IPS DF 4.7 (cell line): ENCODE measurements around the gene THUMPD3.

Experiments
- DNase-seq: peaks from one replicate; pipeline ENCODE4 v3.0.0-alpha.2; 2013; ENCODE audit warnings: low spot score; ENCODE audit errors: extremely low read depth

Gene THUMPD3

DNA sequence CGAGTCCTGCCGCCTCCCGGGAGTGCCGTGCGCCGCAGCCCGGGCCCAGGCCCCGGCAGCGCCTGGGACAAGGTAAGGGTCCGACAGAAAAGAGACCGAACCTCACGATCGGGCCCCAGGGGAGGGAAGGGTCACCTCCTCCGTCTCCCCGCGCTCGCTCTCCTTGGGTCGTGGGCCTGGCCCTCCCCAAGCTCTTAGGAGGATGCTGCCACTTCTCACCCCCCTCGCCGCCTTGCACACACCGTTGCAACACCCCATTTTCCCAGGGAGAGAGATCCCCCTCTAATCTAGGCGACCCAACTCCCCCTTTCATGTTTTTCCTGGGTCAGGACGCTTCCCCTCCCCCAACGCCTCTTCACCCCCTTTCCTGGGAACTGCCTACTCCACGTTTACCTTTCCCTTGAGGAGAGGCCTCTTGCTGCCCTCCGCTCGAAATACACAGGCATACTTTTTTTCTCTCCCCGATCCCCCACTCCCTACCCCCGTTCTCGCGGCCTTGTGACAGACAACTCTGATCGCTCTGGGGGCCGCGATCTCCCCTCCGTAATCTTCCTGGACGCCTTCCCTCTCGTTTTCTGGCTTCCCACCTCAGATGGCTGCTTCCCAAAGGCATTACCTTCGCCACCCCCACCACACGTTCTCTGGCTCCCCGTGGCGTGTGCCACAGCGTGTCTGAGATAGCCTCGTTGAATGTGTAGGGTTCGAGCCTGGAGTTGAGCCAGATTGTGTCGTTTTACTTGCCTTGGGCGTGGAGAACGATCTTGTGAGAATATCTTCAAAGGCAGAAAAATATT, 35.2 kb downstream of the THUMPD3 start:
- no peak for DNase-seq

DNA sequence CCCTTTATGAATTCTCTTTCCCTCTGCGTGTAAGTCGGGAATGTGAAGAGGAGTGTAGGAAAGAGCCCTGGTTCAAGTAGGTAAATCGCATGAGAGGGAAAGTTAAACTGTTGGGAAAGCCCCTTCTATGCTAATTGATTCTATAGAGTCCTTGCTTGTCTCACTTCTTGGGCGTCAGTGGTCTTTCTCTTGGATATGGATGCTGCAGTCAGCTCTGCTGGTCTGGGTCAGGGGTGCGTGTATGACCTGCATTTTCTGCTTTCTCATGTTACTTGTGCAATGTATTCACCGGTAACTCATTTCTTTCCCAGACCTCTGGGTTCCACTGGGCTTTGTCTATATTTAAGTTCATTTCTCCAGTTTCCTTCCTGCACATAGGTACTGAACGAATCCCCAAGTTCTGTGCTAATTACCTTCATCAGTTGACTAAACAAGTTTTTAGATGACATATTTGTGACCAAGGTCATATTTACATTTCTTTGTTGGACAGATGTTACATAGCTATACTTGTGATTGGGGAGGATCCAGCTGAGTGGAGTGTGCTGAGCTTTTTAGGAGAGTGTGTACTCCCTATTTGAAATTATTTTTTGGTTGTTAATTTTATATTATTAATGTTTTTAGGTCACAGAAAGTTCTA, 36.0 kb downstream of the THUMPD3 start:
- no peak for DNase-seq

DNA sequence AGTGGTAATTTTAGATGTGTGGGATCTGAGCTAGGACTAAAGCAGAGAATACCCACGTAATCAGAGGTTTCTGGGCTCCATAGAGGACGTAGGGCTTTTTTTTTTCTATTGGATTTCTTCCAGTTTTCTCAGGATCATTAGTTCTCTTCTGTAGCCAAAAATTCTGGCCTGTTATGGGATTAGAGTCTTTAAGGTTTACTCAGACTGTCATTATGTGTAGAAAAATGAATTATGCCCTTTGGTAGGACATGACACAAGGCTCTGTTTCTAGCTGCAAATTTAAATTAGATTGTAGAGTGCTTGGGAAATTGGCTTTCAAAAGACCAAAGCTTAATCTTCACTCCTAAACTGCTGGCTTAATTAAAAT, 36.5 kb downstream of the THUMPD3 start:
- DNase-seq = no peak

DNA sequence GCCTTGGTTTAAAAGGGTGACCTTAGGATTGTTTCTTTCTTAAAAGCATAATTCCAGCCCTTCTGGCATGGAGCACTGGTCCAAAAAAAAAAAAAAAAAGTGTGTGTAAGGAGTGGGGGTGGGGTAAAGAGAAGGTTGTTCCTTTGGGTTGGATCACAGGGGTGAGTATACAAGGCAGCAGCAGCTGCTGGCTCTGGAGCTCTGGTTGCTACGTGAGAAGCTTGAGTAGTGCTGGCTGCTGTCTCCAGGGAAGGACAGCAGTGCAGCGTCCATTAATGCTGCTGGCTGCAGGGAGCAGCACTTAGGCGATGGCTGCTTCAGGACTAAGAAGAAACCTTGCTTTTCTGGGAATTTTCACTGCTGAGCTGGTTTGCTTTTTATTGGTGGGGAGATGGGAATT, 36.9 kb downstream of the THUMPD3 start:
- no peak for DNase-seq

DNA sequence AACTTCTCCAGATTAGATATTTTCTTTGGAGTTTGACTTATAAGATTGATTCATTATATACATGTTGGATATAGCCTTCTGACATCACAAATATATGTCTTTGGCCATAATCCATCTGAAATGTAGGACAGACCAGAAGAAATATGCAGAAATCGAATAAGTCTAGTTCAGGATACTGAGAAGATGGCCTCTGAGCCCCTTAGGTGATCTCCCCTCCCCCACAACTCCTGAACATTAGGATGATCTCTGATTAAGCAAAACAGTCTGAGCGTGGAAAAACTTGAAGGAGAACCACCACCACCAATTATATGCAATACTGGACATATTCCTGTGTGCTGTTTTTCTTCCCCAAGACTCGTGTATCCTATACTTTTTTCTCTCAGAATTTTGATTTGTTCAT, 37.8 kb downstream of the THUMPD3 start:
- no peak for DNase-seq

DNA sequence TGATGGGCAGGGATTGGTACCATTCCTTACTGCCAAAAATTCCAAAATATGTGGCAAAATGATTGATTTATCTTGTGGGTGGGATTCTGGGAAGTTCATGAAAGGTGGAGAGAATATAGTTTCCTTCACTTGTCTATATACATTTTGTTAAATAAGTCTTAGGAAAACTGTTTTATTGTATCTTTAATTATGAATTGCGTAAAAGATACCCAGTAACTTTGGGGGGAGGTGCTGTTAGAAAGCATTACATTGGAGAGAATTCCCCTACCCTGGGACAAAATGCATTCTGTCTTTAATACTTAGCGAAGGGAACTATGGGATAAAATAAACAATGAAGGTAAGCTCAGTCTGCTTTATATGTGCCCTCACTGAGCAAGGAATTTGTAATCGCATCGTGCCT, 39.1 kb downstream of the THUMPD3 start:
- DNase-seq = no peak

DNA sequence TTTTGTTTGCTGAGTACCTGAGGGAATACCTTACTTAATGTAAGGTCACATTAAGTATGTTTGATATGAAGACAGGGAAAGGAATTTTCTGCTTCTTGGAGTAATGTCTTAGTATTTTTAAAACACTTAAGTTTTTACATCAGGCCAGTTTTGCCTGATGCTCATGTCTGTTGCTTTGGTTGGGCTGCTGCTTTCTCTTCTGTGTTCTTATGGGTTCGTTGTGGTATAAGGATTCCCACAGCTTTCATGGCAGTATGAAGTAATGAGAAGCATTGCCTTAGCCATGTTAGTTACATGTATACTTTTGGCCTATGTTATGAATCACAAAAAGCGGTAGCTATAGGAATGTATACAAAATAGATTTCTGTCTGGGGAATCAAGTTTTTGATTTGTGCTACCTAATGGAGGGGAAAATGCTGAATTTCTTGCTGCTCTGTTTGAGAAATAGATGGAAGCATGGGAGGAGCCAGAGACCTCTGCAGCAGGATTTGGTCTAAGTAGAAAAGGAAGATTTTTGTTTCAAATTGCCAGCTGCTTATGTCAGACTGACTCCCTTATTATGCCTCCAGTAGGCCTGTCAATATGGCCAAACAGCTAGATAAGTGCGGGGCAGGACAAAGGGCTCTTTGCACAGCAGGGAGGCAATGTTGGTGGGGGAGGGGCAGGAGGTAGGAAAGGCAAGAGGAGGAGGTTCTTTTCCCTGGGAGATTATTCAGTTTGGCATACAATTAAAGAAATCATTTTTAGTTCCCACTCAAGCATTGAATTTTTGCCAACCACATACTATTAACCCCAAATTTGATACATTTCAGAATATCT, 39.8 kb downstream of the THUMPD3 start:
- no peak for DNase-seq

DNA sequence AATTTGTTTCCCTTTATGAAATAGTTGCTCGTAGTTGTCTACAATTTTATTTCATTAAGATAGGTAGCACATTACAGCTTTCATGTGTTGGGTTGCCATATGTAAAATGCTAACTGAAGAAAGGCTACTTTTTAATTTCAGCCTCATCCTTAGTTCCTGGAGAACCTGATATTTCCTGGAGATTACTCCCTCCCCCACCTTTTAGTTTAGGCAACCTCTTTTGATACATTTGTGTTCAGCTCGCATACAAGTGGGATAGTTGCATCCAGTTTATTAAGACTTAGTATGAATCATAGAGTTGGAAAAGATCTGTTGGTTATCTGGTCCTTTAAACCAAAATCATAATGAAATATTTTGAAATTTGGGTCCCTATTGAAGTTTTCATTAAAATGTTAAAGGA, 40.6 kb downstream of the THUMPD3 start:
- no peak for DNase-seq

DNA sequence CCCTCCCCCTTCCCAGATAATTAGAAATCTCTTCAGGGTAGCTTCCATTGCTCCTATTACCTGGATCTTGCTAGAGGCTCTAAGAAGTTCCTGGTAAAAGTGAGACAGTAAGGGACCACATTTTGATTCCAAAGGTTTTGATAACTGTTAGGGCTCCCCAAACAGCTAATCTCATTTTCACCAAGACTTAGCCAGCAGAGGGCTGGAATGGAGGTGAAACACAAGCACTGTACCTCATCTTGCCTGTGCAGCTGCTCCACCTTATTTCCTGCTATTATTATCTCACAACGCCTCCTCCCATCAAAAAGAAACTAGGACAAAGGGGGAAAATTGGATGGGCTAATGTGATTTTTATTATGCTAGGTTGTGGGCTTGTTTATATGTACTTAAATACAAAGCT, 41.8 kb downstream of the THUMPD3 start:
- no peak for DNase-seq

DNA sequence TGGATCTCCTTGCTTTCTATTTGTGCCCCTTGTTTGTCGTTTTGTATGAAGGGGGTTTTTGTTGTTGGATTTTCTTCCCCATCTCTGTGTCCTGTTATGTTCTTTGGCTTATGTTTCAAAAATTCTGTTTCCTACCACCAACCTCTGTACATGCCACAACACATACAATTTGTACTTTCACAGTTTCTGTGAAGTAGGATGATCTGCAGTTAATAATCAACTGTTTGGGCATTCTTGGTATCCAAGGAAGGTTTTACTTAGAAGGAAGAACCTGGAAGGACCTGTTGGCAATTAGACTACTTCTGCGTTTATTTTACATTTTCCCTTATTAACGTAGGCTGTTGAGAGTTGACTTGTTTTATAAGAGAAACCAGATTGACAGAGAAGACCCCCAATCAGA, 42.9 kb downstream of the THUMPD3 start:
- DNase-seq = no peak

DNA sequence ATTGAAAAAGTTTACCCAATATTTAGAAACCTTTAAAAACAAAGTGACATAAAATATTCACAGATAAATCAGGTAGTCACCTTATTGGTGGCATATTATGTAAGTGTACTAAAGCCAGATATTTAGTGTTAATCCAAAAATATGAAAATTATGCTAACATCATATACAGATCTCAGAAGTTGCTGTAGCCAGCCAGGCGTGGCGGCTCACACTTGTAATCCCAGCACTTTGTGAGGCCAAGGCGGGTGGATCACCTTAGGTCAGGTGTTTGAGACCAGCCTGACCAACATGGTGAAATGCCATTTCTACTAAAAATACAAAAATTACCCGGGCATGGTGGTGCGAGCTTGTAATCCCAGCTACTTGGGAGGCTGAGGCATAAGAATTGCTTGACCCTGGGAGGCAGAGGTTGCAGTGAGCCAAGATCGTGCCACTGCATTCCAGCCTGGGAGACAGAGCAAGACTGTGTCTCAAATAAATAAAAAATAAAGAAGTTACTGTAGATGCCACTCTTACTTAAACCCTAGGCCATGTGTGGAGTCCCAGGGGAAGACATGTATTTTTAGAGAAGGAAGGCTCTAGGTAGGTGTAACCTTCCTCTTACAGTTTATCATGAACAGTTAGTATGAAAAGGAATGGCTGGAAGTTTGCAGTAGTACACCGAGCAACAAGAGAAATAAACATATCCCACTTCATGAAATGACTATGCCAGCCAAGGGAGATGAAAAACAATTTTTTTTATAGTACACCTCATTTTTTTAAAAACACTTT, 44.2 kb downstream of the THUMPD3 start:
- DNase-seq = no peak

DNA sequence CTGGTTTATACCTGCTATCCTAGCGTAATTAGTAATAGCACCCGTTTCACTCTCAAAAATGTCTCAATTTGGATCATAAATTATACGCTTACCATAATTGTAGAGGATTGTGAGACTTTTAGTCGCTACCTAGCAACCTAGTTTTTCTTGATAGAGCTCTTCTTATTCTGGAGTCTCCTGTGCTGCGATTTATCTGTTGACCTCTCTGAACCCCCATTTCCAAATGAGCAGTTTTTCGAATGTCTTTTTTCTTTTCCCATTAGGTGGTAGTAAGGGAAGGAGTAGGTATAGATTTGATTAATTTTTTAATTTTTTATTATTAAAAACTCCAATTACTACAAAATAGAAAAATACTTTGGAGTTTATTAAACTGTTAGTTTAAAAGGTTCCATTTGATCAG, 45.2 kb downstream of the THUMPD3 start:
- DNase-seq = no peak

DNA sequence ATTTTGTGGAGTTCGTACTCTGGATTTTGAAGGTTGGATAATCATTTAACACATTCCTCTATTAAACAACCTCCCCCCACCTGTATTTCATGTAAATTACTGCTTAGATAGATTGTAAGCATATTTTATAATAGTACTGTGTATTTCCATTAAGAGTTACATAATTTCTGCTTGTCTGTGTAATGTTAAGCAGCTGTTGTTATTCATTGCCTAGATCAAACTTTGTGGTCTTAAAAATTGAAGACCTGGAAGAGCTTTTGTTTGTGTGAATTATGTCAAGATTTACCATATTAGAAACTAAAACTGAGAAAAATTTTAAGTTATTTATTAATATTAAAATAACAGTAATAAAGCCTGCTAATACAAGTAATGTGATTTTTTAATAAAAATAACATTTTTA, 45.7 kb downstream of the THUMPD3 start:
- no peak for DNase-seq

DNA sequence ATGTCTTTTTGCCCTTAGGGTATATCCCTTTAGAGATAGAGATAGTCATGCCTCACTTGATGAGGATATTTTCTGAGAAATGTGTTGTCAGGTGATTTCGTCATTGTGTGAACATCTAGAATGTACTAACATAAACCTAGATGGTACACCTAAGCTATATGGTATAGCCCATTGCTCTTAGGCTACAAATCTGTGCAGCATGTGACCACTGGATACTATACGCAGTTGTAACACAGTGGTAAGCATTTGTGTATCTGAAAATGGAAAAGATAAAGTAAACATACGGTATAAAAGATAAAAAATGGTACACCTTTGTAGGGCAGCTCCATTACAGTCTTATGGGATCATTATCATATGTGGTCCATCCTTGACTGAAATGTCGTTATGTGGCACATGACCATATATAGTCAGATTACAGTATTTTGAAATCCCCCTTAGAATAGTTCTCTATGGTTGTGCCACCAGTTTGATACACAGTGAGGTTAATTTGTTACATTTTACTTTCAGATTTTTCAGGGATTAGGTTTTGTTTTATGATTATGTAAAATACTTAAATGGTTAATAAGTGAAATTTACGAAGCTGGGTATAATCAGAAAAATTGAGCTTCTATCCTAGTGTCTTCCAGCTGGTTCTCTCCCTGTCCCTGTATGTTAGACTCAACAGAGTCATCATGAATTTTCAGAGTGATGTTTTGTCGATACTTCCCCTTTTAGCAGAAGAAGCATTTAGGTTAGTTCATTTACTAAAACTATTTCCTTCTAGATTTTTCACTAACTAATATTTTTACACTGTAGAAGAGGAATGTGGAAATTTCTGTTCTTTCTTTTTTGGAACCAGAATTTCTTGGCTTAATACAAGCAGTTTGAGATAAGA, 47.4 kb downstream of the THUMPD3 start:
- no peak for DNase-seq

DNA sequence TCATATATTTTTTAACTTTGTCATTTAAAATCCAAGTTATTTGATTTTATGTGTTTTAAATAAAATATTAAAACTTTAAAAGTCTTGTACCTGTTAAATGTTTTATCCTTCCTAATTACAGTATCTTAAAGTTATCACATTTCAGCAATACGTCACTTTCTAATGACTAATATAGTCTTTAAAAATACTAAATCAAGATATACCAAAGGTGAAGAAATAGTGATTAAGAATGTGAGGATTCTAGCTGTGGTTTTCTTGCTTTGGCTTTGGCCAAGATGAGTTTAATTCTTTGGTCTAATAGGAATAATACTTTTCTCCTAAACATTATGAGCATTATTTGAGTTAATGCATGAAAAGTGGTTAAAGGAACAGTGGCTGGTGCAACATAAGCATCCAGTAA, 48.4 kb downstream of the THUMPD3 start:
- DNase-seq = no peak

DNA sequence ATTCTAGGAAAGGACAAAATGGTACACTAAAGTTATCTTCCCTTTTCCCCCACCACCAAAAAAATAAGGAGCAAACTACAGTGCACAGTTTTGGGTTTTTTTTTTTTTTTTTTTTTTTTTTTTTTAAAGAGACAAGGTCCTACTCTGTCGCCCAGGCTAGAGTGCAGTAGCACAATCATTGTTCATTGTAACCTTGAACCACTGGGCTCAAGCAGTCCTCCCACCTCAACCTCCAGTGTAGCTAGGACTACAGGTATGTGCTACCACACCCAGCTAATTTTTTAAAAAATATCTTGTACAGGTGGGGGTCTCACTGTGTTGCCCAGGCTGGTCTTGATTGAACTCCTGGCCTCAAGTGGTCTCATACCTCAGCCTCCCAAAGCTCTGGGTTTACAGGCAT, 49.4 kb downstream of the THUMPD3 start:
- no peak for DNase-seq

DNA sequence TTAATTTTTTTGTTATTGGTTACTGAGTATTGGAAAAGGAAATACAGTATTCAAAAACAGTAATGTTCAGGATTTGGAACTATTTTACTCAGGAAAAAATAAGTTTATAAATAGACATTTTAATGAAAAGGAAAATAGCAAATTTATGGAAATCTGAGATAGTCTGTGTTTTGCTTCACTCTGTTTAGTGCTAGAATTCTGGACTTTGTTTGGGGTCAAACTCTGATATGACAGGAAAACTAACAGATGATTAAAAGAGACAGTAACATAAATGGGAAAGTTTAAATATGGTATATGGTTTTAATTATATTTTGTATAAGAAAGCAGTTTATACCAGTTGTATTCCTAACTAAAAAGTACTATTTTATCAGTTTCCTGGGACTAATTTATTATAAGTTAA, 52.0 kb downstream of the THUMPD3 start:
- DNase-seq = no peak

DNA sequence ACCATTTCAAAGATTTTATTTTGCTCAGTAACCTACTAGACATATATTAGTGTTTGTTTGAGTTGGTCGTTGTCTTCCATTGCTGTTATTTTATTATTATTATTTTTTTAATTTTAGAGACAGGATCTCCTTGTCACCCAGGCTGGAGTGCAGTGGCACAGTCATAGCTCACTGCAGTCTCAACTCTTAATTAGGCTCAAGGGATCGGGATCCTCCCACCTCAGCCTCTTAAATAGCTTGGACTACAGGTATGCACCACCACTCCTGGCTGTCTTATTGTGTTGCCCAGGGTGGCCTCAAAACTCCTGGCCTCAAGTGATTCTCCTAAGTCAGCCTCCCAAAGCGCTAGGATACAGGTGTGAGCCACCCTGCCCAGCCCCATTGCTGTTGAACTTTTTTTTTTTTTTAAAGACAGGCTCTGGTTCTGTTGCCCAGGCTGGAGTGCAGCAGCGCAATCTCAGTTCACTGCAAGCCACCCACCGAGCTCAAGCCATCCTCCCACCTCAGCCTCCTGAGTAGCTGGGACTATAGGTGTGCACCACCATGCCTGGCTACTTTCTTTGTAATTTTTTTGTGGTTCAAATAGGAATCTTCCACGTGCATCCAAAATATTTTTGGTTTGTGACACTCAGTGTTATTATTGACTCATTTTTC, 52.8 kb downstream of the THUMPD3 start:
- DNase-seq = no peak

DNA sequence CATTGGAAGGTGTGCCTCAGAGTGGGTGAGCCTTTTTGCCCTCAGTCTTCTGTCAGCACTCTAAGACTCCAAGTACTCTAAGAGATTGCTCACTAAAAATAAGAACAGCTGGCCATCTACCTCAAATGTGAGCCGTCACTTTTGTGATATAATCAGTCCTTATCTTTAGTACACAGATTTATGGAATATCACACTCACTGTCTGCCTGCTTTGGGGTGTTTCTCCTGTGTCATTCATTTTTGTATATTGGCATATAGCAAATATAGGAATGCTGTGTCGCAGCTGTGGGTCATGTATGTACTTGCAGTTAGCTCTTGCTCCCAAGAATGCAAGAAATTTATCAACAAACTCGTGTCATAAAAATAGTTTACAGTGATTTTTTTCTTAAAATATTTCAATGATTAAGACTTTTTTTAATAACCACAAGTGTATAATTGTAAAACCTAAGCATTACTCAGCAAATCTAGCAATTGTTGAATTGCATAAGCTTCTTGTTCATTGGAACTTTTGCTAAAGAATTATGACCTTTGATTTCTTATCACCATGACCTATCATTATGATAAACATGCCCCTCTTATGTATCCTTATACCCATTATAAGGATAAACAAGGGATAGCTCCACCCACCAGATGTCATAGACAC, 53.4 kb downstream of the THUMPD3 start:
- DNase-seq = no peak
